ENCODE measurements around the gene MPND.

DNA sequence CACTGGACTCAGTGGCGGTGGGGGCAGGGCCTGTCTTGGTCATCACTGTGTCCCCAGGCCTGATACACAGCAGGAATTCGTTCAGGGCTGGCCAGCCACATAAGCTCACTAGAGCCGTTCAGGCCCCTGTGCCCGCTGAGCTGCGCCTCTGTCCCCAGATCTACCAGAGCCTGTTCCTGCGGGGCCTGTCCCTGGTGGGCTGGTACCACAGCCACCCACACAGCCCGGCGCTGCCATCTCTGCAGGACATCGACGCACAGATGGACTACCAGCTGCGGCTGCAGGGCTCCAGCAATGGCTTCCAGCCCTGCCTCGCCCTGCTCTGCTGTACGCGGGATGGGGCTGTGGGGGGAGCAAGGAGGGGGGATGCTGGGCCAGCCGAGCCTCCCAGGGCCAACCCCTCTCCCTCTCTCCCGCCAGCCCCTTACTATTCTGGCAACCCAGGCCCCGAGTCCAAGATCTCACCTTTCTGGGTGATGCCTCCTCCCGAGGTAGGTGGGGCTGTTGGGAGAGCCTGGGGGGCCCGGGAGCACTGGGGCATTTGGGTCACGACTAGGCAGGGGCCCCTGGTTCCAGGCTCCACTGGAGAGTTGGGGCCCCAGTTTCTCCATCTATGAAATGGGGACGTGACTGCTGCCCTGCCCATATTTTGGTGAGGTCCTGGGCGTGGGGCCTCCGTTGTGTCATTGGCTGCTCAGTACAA lies 13.9 kb downstream of the MPND start:
- TF ChIP-seq POLR2A (IDR thresholded peaks at IDR 0.05; ENCODE audit: low read length) (no peak), GATA1 (IDR thresholded peaks at IDR 0.05; ENCODE audit: low read depth, low read length) (no peak)
